B cell (primary cell): ENCODE data around the gene AGL.

Experiments used
- EZH2 ChIP-seq: IDR thresholded peaks from 2 replicates; pipeline ENCODE4 v1.6.1; 2012; ENCODE audit warnings: borderline replicate concordance, low read depth, mild to moderate bottlenecking, moderate library complexity, low read length; ENCODE audit not compliant: insufficient read depth, poor library complexity, severe bottlenecking
- TF ChIP-seq, protein P1 (sequence below): fragments of 200-600 bp; IDR thresholded peaks from one replicate; pipeline ENCODE4 v1.8.0; 2022; ENCODE audit warnings: antibody characterized with exemption, mild to moderate bottlenecking

DNA sequence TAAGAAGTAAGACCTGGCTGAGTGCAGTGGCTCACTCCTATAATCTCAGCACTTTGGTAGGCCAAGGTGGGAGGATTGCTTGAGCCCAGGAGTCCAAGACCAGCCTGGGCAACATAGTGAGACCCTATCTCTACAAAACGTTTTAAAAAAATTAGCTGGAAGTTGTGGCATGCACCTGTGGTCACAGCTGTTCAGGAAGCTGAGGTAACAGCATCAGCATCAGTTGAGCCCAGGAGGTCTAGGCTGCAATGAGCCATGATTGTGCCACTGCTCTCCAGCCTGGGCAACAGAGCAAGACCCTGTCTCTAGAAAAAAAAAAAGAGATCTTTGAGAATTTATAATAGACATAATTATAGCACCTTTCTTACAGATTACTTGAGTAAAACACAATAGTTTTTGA lies 36.0 kb downstream of the AGL start:
- TF ChIP-seq, protein P1, sequence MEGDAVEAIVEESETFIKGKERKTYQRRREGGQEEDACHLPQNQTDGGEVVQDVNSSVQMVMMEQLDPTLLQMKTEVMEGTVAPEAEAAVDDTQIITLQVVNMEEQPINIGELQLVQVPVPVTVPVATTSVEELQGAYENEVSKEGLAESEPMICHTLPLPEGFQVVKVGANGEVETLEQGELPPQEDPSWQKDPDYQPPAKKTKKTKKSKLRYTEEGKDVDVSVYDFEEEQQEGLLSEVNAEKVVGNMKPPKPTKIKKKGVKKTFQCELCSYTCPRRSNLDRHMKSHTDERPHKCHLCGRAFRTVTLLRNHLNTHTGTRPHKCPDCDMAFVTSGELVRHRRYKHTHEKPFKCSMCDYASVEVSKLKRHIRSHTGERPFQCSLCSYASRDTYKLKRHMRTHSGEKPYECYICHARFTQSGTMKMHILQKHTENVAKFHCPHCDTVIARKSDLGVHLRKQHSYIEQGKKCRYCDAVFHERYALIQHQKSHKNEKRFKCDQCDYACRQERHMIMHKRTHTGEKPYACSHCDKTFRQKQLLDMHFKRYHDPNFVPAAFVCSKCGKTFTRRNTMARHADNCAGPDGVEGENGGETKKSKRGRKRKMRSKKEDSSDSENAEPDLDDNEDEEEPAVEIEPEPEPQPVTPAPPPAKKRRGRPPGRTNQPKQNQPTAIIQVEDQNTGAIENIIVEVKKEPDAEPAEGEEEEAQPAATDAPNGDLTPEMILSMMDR = no peak
- no peak for TF ChIP-seq EZH2
